ENCODE data around the gene GIPC2. TPM values are rescaled to one million over a fixed set of nuclear protein-coding genes. Genes with fewer than 3 reads are reported as not detected.
A peak's percentile ranks its signal among the peaks of the same experiment; 100 is the strongest.
"Not testable (repeated sequence)": the region's sequence is repeated elsewhere in the genome, so short reads cannot be mapped to it uniquely, and the experiment has no call there.

Gene GIPC2
- total and polyA plus RNA-seq, 5 donors = 1.3 to 1.8 (median 1.6) TPM

GRCh38 chr1:78007677-78008341 lies 38.0 kb upstream of the GIPC2 start:
- 73% methylated on average over 4 of the region's 4 CpGs for WGBS

GRCh38 chr1:78009276-78009675 lies 36.5 kb upstream of the GIPC2 start:
- ATAC-seq (no peak), DNase-seq (no peak)
- 83% methylated on average over 3 of the region's 3 CpGs for WGBS
- intact Hi-C loops (cut with DNase I) = loop anchor here in 1 of 4 donors (5.0 kb wide), 1 partner anchor 38 kb away; the partner anchor contains the start of gene GIPC2
- Histone ChIP-seq H3K27me3 (ENCODE audit: control insufficient read depth, insufficient read depth) (no peaks in the 10 kb centered on the region), H3K27ac (ENCODE audit: low read length) (no peak overlapping the region), H3K9me3 (ENCODE audit: control insufficient read depth, low read length) (no peaks in the 10 kb centered on the region), H3K4me1 (ENCODE audit: control insufficient read depth, insufficient read depth, low read length) (no peaks in the 10 kb centered on the region), H3K4me3 (ENCODE audit: low read length) (peak overlapping the region; percentile 40)

More at GRCh38 chr1:78007677-78008341, 38.0 kb upstream of the GIPC2 start:
- ATAC-seq (no peak), DNase-seq (no peak)
- intact Hi-C loops (cut with DNase I) = loop anchor here in 1 of 4 donors (5.0 kb wide), 1 partner anchor 39 kb away; the partner anchor contains the start of gene GIPC2
- no peaks in the 10 kb centered on the region for H3K9me3 ChIP-seq (ENCODE audit: control insufficient read depth, low read length)
- H3K27ac ChIP-seq (ENCODE audit: low read length) = no peak overlapping the region
- no peaks in the 10 kb centered on the region for H3K4me1 ChIP-seq (ENCODE audit: control insufficient read depth, insufficient read depth, low read length)
- peak overlapping the region; percentile 100 for H3K4me3 ChIP-seq (ENCODE audit: low read length)
- H3K27me3 ChIP-seq (ENCODE audit: control insufficient read depth, insufficient read depth) = no peaks in the 10 kb centered on the region

- H3K4me3 ChIP-seq (ENCODE audit: low read length) = peak overlapping the region; percentile 25
- H3K27ac ChIP-seq (ENCODE audit: low read length) = peak overlapping the region; percentile 45
- H3K9me3 ChIP-seq (ENCODE audit: control insufficient read depth, low read length) = no peaks in the 10 kb centered on the region
- no peak for ATAC-seq
- H3K4me1 ChIP-seq (ENCODE audit: control insufficient read depth, insufficient read depth, low read length) = no peaks in the 10 kb centered on the region
- 60% methylated on average over 3 of the region's 3 CpGs for WGBS
- H3K27me3 ChIP-seq (ENCODE audit: control insufficient read depth, insufficient read depth) = no peaks in the 10 kb centered on the region
- intact Hi-C loops (cut with DNase I) = loop anchor here in 1 of 4 donors (5.0 kb wide), 1 partner anchor 37 kb away; the partner anchor contains the start of gene GIPC2
- DNase-seq = no peak
These were observed 35.9 kb upstream of the GIPC2 start for GRCh38 chr1:78009836-78010235.

GRCh38 chr1:78011050-78011449 lies 34.7 kb upstream of the GIPC2 start:
- intact Hi-C loops (cut with DNase I) = no loop called here
- Histone ChIP-seq H3K27me3 (ENCODE audit: control insufficient read depth, insufficient read depth) (no peaks in the 10 kb centered on the region), H3K4me3 (ENCODE audit: low read length) (no peak overlapping the region), H3K4me1 (ENCODE audit: control insufficient read depth, insufficient read depth, low read length) (no peaks in the 10 kb centered on the region), H3K27ac (ENCODE audit: low read length) (no peak overlapping the region), H3K9me3 (ENCODE audit: control insufficient read depth, low read length) (no peaks in the 10 kb centered on the region)
- no peak for ATAC-seq
- no peak for DNase-seq
- 82% methylated on average over 2 of the region's 2 CpGs for WGBS

- H3K9me3 ChIP-seq (ENCODE audit: control insufficient read depth, low read length) = no peaks in the 10 kb centered on the region
- no peaks in the 10 kb centered on the region for H3K27me3 ChIP-seq (ENCODE audit: control insufficient read depth, insufficient read depth)
- ATAC-seq (no peak), DNase-seq (no peak)
- no peak overlapping the region for H3K4me3 ChIP-seq (ENCODE audit: low read length)
- no peaks in the 10 kb centered on the region for H3K4me1 ChIP-seq (ENCODE audit: control insufficient read depth, insufficient read depth, low read length)
- no peak overlapping the region for H3K27ac ChIP-seq (ENCODE audit: low read length)
- intact Hi-C loops (cut with DNase I) = no loop called here
These were observed 30.6 kb upstream of the GIPC2 start for GRCh38 chr1:78015148-78015547.

- DNase-seq (no peak), ATAC-seq (no peak)
- H3K4me3 ChIP-seq (ENCODE audit: low read length) = no peak overlapping the region
- intact Hi-C loops (cut with DNase I) = no loop called here
- no peaks in the 10 kb centered on the region for H3K27me3 ChIP-seq (ENCODE audit: control insufficient read depth, insufficient read depth)
- H3K27ac ChIP-seq (ENCODE audit: low read length) = no peak overlapping the region
- H3K9me3 ChIP-seq (ENCODE audit: control insufficient read depth, low read length) = no peaks in the 10 kb centered on the region
- WGBS = 88% methylated on average over 1 of the region's 1 CpG
- H3K4me1 ChIP-seq (ENCODE audit: control insufficient read depth, insufficient read depth, low read length) = no peaks in the 10 kb centered on the region
These were observed 26.7 kb upstream of the GIPC2 start for GRCh38 chr1:78019024-78019423.

GRCh38 chr1:78021134-78021533 lies 24.6 kb upstream of the GIPC2 start:
- H3K4me3 ChIP-seq (ENCODE audit: low read length); DNase-seq; intact Hi-C loops (cut with DNase I); H3K27me3 ChIP-seq (ENCODE audit: control insufficient read depth, insufficient read depth); H3K9me3 ChIP-seq (ENCODE audit: control insufficient read depth, low read length); H3K27ac ChIP-seq (ENCODE audit: low read length); H3K4me1 ChIP-seq (ENCODE audit: control insufficient read depth, insufficient read depth, low read length); ATAC-seq: not testable (repeated sequence)
- 97% methylated on average over 4 of the region's 4 CpGs for WGBS

- 87% methylated on average over 4 of the region's 4 CpGs for WGBS
- no peak for DNase-seq
- no peak for ATAC-seq
- Histone ChIP-seq H3K4me3 (ENCODE audit: low read length) (no peak overlapping the region), H3K4me1 (ENCODE audit: control insufficient read depth, insufficient read depth, low read length) (no peaks in the 10 kb centered on the region), H3K27ac (ENCODE audit: low read length) (no peak overlapping the region), H3K9me3 (ENCODE audit: control insufficient read depth, low read length) (no peaks in the 10 kb centered on the region), H3K27me3 (ENCODE audit: control insufficient read depth, insufficient read depth) (no peaks in the 10 kb centered on the region)
- intact Hi-C loops (cut with DNase I) = no loop called here
These were observed 16.0 kb upstream of the GIPC2 start for GRCh38 chr1:78029793-78030192.

GRCh38 chr1:78032996-78033796 lies 12.6 kb upstream of the GIPC2 start:
- Histone ChIP-seq H3K4me3 (ENCODE audit: low read length) (no peak overlapping the region), H3K27me3 (ENCODE audit: control insufficient read depth, insufficient read depth) (no peaks in the 10 kb centered on the region), H3K27ac (ENCODE audit: low read length) (no peak overlapping the region), H3K9me3 (ENCODE audit: control insufficient read depth, low read length) (no peaks in the 10 kb centered on the region), H3K4me1 (ENCODE audit: control insufficient read depth, insufficient read depth, low read length) (no peaks in the 10 kb centered on the region)
- intact Hi-C loops (cut with DNase I) = no loop called here
- no peak for DNase-seq
- WGBS = 79% methylated on average over 4 of the region's 4 CpGs
- ATAC-seq = peak; percentile 74 to 83

- Histone ChIP-seq H3K27me3 (ENCODE audit: control insufficient read depth, insufficient read depth) (no peaks in the 10 kb centered on the region), H3K27ac (ENCODE audit: low read length) (no peak overlapping the region), H3K4me3 (ENCODE audit: low read length) (no peak overlapping the region), H3K4me1 (ENCODE audit: control insufficient read depth, insufficient read depth, low read length) (no peaks in the 10 kb centered on the region), H3K9me3 (ENCODE audit: control insufficient read depth, low read length) (no peaks in the 10 kb centered on the region)
- DNase-seq = no peak
- intact Hi-C loops (cut with DNase I) = no loop called here
- no peak for ATAC-seq
- 76% methylated on average over 3 of the region's 3 CpGs for WGBS
These were observed 12.0 kb upstream of the GIPC2 start for GRCh38 chr1:78033797-78034172.

GRCh38 chr1:78035121-78035520 lies 10.6 kb upstream of the GIPC2 start:
- no peak for DNase-seq
- Histone ChIP-seq H3K4me1 (ENCODE audit: control insufficient read depth, insufficient read depth, low read length) (no peaks in the 10 kb centered on the region), H3K4me3 (ENCODE audit: low read length) (no peak overlapping the region), H3K27ac (ENCODE audit: low read length) (no peak overlapping the region), H3K27me3 (ENCODE audit: control insufficient read depth, insufficient read depth) (no peaks in the 10 kb centered on the region), H3K9me3 (ENCODE audit: control insufficient read depth, low read length) (no peaks in the 10 kb centered on the region)
- intact Hi-C loops (cut with DNase I) = no loop called here
- no peak for ATAC-seq
- WGBS = 96% methylated on average over 2 of the region's 2 CpGs

Measured in right cardiac atrium (tissue), 5 donors.